Liver (tissue), 9 donors: ENCODE results near the gene CCT5. TPM values are rescaled to one million over a fixed set of nuclear protein-coding genes. Genes with fewer than 3 reads are reported as not detected.

ENCODE experiments used
- DNase-seq: peaks from one replicate; pipeline ENCODE4 v3.0.0-alpha.2; 2017; ENCODE audit warnings: low spot score
- H3K27ac ChIP-seq, 2 donors: one replicate each; pipeline ENCODE4 v1.7.0; 2013; ENCODE audit warnings: inconsistent platforms in 2 of 2, low read length in 2 of 2, control low read depth in 1 of 2, low read depth in 1 of 2, mild to moderate bottlenecking in 1 of 2
- H3K27me3 ChIP-seq, 4 donors: one replicate each; pipeline versions ENCODE4 v1.6.1 to v1.7.0; 2013; ENCODE audit warnings: low read length in 3 of 4, inconsistent platforms in 1 of 4, mild to moderate bottlenecking in 1 of 4, moderate library complexity in 1 of 4; ENCODE audit not compliant: control insufficient read depth in 4 of 4, insufficient read depth in 4 of 4
- H3K36me3 ChIP-seq, 4 donors: one replicate each; pipeline versions ENCODE4 v1.6.1 to v1.7.0; 2013; ENCODE audit warnings: low read length in 3 of 4, mild to moderate bottlenecking in 3 of 4, low read depth in 1 of 4, moderate library complexity in 1 of 4; ENCODE audit not compliant: control insufficient read depth in 4 of 4, insufficient read depth in 3 of 4
- H3K4me1 ChIP-seq, 4 donors: one replicate each; pipeline versions ENCODE4 v1.6.1 to v1.7.0; 2013; ENCODE audit warnings: low read length in 3 of 4, mild to moderate bottlenecking in 3 of 4, moderate library complexity in 1 of 4; ENCODE audit not compliant: control insufficient read depth in 4 of 4, insufficient read depth in 4 of 4
- H3K4me3 ChIP-seq, 3 donors: one replicate each; pipeline versions ENCODE4 v1.6.1 to v1.7.0; 2013; ENCODE audit warnings: low read length in 3 of 3, control low read depth in 1 of 3, low read depth in 1 of 3, mild to moderate bottlenecking in 1 of 3
- H3K9ac ChIP-seq, 2 donors: one replicate each; pipeline ENCODE4 v1.7.0; 2013; ENCODE audit warnings: low read length in 2 of 2, mild to moderate bottlenecking in 2 of 2, moderate library complexity in 2 of 2, control low read depth in 1 of 2, low read depth in 1 of 2
- H3K9me3 ChIP-seq, 4 donors: one replicate each; pipeline versions ENCODE4 v1.6.1 to v1.7.0; 2013; ENCODE audit warnings: low read length in 3 of 4; ENCODE audit not compliant: control insufficient read depth in 4 of 4
- EGR1 ChIP-seq, 2 donors: IDR thresholded peaks; 2 replicates each; pipeline ENCODE4 v1.6.1; 2016 to 2018; ENCODE audit warnings: antibody characterized with exemption in 2 of 2, low read depth in 2 of 2
- FOXA1 ChIP-seq: IDR thresholded peaks from 2 replicates; pipeline ENCODE4 v1.6.1; 2016; ENCODE audit warnings: antibody characterized with exemption
- GABPA ChIP-seq, 2 donors: IDR thresholded peaks in 1 of 2; conservative IDR thresholded peaks in 1 of 2; 2 replicates each; pipeline ENCODE4 v1.6.1; 2016; ENCODE audit warnings: antibody characterized with exemption in 2 of 2, mild to moderate bottlenecking in 1 of 2, moderate library complexity in 1 of 2
- HNF4A ChIP-seq, 2 donors: conservative IDR thresholded peaks; 2 replicates each; pipeline ENCODE4 v1.6.1; 2016; ENCODE audit warnings: antibody characterized with exemption in 2 of 2, mild to moderate bottlenecking in 2 of 2
- HNF4G ChIP-seq: IDR thresholded peaks from 2 replicates; pipeline ENCODE4 v1.6.1; 2016; ENCODE audit warnings: antibody characterized with exemption
- JUND ChIP-seq, 2 donors: IDR thresholded peaks; 2 replicates each; pipeline ENCODE4 v1.6.1; 2016; ENCODE audit warnings: antibody characterized with exemption in 2 of 2
- NR2F2 ChIP-seq: IDR thresholded peaks from 2 replicates; pipeline ENCODE4 v1.6.1; 2016; ENCODE audit warnings: antibody characterized with exemption
- RAD21 ChIP-seq, 2 donors: IDR thresholded peaks; 2 replicates each; pipeline ENCODE4 v1.6.1; 2016; ENCODE audit warnings: antibody characterized with exemption in 2 of 2, mild to moderate bottlenecking in 2 of 2
- RXRA ChIP-seq, 2 donors: IDR thresholded peaks; 2 replicates each; pipeline ENCODE4 v1.6.1; 2017 to 2018; ENCODE audit warnings: antibody characterized with exemption in 2 of 2, mild to moderate bottlenecking in 1 of 2
- SP1 ChIP-seq: IDR thresholded peaks from 2 replicates; pipeline ENCODE4 v1.6.1; 2018; ENCODE audit warnings: antibody characterized with exemption, mild to moderate bottlenecking
- TAF1 ChIP-seq: conservative IDR thresholded peaks from 2 replicates; pipeline ENCODE4 v1.6.1; 2016; ENCODE audit warnings: antibody characterized with exemption, mild to moderate bottlenecking
- WGBS: extraction: QIAGEN DNeasy Blood & Tissue Kit; methylation state at CpG from one replicate; pipeline ENCODE4 v1.1.7; 2013; 5-methylcytosine and 5-hydroxymethylcytosine counted together
- polyA plus RNA-seq, 2 donors: library from polyadenylated mRNA; stranded (reverse) in 1 of 2; unstranded in 1 of 2; fragments of 200-250 nt in 1 of 2; fragments of >200 nt in 1 of 2; fragmentation: Nextera tagmentation in 1 of 2; extraction: Ambion mirVana in 1 of 2; gene quantifications; one replicate each; pipeline versions ENCODE4 v1.2.1 to v1.2.3, GENCODE V29; 2013 to 2015
- total RNA-seq, 2 donors: library from RNA; depleted of rRNA; stranded (reverse); fragments of >200 nt; gene quantifications; one replicate each; pipeline ENCODE4 v1.2.3, GENCODE V29; 2014
- TF ChIP-seq, protein P1 (sequence below): IDR thresholded peaks from 2 replicates; pipeline ENCODE4 v1.6.1; 2016; ENCODE audit warnings: antibody characterized with exemption, mild to moderate bottlenecking
- TF ChIP-seq, protein P2 (sequence below): IDR thresholded peaks from 2 replicates; pipeline ENCODE4 v1.6.1; 2016; ENCODE audit warnings: antibody characterized with exemption
- TF ChIP-seq, protein P3 (sequence below): fragments of 150-350 bp; IDR thresholded peaks from 2 replicates; pipeline ENCODE4 v1.5.1; 2017; ENCODE audit warnings: improper control_type of control experiment, low read depth, low read length; ENCODE audit not compliant: missing input control
- TF ChIP-seq, protein P4 (sequence below): IDR thresholded peaks from 2 replicates; pipeline ENCODE4 v1.6.1; 2016; ENCODE audit warnings: antibody characterized with exemption
- TF ChIP-seq, protein P5 (sequence below): IDR thresholded peaks from 2 replicates; pipeline ENCODE4 v1.6.1; 2016; ENCODE audit warnings: antibody characterized with exemption
- donor health status: healthy.
- donor health status: healthy.
- donor health status: healthy.
- donor health status: healthy.
- donor health status: healthy.

Gene CCT5
- total and polyA plus RNA-seq, 4 donors = 68.4 to 157 (median 105) TPM

DNA sequence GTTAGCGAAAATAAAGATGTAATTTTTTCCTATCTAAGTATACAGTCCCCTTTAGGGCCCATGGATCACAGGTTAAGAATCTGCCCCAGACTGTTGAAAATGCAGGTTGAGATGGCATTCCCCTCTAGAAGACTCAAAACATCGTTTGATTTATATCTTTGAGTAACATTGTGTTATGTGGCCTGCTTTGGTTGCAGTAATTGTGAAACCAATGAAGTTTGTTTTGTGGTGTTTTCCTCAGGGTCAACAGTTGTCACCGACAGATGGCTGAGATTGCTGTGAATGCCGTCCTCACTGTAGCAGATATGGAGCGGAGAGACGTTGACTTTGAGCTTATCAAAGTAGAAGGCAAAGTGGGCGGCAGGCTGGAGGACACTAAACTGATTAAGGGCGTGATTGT is 7.8 kb downstream of the CCT5 start:
- Histone ChIP-seq H3K9ac (no peak overlapping the region), H3K9me3 (no peaks in the 10 kb centered on the region), H3K4me3 (no peak overlapping the region), H3K4me1 (peaks cover 0 to 17% (median 6%) of the 10 kb centered on the region in 4 donors), H3K27me3 (no peaks in the 10 kb centered on the region), H3K27ac (no peak overlapping the region), H3K36me3 (peaks cover 14 to 80% (median 64%) of the 10 kb centered on the region in 4 donors)
- TF ChIP-seq RXRA (IDR thresholded peaks at IDR 0.05) = no peak
- TF ChIP-seq, protein P1, sequence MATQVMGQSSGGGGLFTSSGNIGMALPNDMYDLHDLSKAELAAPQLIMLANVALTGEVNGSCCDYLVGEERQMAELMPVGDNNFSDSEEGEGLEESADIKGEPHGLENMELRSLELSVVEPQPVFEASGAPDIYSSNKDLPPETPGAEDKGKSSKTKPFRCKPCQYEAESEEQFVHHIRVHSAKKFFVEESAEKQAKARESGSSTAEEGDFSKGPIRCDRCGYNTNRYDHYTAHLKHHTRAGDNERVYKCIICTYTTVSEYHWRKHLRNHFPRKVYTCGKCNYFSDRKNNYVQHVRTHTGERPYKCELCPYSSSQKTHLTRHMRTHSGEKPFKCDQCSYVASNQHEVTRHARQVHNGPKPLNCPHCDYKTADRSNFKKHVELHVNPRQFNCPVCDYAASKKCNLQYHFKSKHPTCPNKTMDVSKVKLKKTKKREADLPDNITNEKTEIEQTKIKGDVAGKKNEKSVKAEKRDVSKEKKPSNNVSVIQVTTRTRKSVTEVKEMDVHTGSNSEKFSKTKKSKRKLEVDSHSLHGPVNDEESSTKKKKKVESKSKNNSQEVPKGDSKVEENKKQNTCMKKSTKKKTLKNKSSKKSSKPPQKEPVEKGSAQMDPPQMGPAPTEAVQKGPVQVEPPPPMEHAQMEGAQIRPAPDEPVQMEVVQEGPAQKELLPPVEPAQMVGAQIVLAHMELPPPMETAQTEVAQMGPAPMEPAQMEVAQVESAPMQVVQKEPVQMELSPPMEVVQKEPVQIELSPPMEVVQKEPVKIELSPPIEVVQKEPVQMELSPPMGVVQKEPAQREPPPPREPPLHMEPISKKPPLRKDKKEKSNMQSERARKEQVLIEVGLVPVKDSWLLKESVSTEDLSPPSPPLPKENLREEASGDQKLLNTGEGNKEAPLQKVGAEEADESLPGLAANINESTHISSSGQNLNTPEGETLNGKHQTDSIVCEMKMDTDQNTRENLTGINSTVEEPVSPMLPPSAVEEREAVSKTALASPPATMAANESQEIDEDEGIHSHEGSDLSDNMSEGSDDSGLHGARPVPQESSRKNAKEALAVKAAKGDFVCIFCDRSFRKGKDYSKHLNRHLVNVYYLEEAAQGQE = no peak
- WGBS = 61% methylated on average over 8 of the region's 8 CpGs
- no peak for DNase-seq

DNA sequence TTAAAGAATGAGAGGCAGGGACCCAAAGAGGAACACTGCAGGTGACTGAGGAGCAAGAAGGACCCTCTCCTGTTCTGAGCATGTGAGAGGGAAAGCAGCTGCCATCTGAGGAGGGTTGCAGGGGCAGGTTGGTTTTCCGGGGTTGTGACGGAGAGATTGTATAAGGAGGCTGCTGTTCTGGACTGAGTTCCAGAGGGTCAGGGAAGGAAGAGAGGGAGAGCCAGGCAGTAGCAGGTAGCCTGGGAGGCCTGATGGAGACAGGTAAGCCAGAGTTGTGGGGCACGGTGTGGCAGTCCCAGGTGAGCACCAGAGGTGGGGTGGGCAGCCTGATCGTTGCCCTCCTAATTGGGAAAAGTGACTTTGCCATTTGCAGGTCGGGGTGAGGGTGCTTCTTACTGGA is 9.8 kb downstream of the CCT5 start:
- no peak overlapping the region for H3K9ac ChIP-seq
- 96% methylated on average over 5 of the region's 5 CpGs for WGBS
- peaks cover 16 to 83% (median 73%) of the 10 kb centered on the region in 4 donors for H3K36me3 ChIP-seq
- no peak overlapping the region for H3K4me3 ChIP-seq
- H3K27me3 ChIP-seq = no peaks in the 10 kb centered on the region
- DNase-seq = no peak
- H3K9me3 ChIP-seq = no peaks in the 10 kb centered on the region
- H3K4me1 ChIP-seq = peaks cover 0 to 28% (median 13%) of the 10 kb centered on the region in 4 donors
- TF ChIP-seq, protein P2, sequence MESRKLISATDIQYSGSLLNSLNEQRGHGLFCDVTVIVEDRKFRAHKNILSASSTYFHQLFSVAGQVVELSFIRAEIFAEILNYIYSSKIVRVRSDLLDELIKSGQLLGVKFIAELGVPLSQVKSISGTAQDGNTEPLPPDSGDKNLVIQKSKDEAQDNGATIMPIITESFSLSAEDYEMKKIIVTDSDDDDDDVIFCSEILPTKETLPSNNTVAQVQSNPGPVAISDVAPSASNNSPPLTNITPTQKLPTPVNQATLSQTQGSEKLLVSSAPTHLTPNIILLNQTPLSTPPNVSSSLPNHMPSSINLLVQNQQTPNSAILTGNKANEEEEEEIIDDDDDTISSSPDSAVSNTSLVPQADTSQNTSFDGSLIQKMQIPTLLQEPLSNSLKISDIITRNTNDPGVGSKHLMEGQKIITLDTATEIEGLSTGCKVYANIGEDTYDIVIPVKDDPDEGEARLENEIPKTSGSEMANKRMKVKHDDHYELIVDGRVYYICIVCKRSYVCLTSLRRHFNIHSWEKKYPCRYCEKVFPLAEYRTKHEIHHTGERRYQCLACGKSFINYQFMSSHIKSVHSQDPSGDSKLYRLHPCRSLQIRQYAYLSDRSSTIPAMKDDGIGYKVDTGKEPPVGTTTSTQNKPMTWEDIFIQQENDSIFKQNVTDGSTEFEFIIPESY = no peak
- TF ChIP-seq RAD21 (IDR thresholded peaks at IDR 0.05) (no peak), TAF1 (no peak)
- TF ChIP-seq, protein P3, sequence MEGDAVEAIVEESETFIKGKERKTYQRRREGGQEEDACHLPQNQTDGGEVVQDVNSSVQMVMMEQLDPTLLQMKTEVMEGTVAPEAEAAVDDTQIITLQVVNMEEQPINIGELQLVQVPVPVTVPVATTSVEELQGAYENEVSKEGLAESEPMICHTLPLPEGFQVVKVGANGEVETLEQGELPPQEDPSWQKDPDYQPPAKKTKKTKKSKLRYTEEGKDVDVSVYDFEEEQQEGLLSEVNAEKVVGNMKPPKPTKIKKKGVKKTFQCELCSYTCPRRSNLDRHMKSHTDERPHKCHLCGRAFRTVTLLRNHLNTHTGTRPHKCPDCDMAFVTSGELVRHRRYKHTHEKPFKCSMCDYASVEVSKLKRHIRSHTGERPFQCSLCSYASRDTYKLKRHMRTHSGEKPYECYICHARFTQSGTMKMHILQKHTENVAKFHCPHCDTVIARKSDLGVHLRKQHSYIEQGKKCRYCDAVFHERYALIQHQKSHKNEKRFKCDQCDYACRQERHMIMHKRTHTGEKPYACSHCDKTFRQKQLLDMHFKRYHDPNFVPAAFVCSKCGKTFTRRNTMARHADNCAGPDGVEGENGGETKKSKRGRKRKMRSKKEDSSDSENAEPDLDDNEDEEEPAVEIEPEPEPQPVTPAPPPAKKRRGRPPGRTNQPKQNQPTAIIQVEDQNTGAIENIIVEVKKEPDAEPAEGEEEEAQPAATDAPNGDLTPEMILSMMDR = no peak
- H3K27ac ChIP-seq = no peak overlapping the region

DNA sequence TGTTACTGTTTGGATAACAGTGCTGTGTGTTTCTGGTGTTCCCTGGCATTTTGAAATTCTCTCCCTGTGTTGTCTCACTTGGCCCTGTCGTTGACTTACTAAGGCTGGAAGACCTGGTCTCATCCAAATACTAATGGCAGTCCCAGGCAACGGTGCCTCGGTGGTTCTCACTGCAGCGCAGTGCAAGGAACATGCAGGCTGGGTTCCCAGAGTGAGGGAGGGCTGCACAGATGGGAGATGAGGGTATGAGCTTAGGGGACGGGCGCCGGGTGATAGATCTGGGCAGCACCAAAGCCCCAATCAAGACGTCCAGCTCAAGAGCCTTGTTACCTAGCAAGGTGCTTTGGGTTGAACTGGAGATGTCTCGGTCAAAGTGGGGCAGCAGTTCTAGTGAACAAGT is 11.0 kb downstream of the CCT5 start:
- Histone ChIP-seq H3K9ac (no peak overlapping the region), H3K4me1 (peaks cover 0 to 29% (median 16%) of the 10 kb centered on the region in 4 donors), H3K36me3 (peaks cover 14 to 75% (median 69%) of the 10 kb centered on the region in 4 donors), H3K27ac (no peak overlapping the region), H3K27me3 (no peaks in the 10 kb centered on the region), H3K4me3 (no peak overlapping the region), H3K9me3 (no peaks in the 10 kb centered on the region)
- no peak for DNase-seq
- WGBS = 78% methylated on average over 9 of the region's 9 CpGs
- no peak for TF ChIP-seq TAF1
- TF ChIP-seq RAD21 (IDR thresholded peaks at IDR 0.05) = no peak
- no peak for TF ChIP-seq HNF4G
- TF ChIP-seq FOXA1 = no peak
- TF ChIP-seq SP1 = no peak
- TF ChIP-seq, protein P3 = no peak
- TF ChIP-seq, protein P4, sequence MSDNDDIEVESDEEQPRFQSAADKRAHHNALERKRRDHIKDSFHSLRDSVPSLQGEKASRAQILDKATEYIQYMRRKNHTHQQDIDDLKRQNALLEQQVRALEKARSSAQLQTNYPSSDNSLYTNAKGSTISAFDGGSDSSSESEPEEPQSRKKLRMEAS = no peak
- TF ChIP-seq JUND (IDR thresholded peaks at IDR 0.05) = no peak
- TF ChIP-seq GABPA (IDR thresholded peaks at IDR 0.05 in 1 of 2, conservative IDR thresholded peaks at IDR 0.05 in 1 of 2) = no peak
- no peak for TF ChIP-seq RXRA (IDR thresholded peaks at IDR 0.05)
- no peak for TF ChIP-seq HNF4A (conservative IDR thresholded peaks at IDR 0.05)
- TF ChIP-seq NR2F2 = no peak
- no peak for TF ChIP-seq EGR1 (IDR thresholded peaks at IDR 0.05; ENCODE audit: low read depth in 2 of 2)
- TF ChIP-seq, protein P5, sequence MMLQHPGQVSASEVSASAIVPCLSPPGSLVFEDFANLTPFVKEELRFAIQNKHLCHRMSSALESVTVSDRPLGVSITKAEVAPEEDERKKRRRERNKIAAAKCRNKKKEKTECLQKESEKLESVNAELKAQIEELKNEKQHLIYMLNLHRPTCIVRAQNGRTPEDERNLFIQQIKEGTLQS = no peak
